ENCODE data around the gene BICD2.

- TF ChIP-seq CTCF (IDR thresholded peaks at IDR 0.05), result no peak
- no peak for TF ChIP-seq POLR2A (IDR thresholded peaks at IDR 0.05)
These were observed 52.8 kb downstream of the BICD2 start for GRCh38 chr9:92711844-92712243.

All from adrenal gland (tissue), 5 donors.